HG03442 (cell line): ENCODE results near the gene MET.

Experiments used
- ATAC-seq: cut with Tn5 transposase; IDR thresholded peaks from one replicate; pipeline ENCODE4 v1.9.1; 2021; ENCODE audit warnings: mild to moderate bottlenecking, moderate library complexity; ENCODE audit not compliant: unreplicated experiment

The MET gene

DNA sequence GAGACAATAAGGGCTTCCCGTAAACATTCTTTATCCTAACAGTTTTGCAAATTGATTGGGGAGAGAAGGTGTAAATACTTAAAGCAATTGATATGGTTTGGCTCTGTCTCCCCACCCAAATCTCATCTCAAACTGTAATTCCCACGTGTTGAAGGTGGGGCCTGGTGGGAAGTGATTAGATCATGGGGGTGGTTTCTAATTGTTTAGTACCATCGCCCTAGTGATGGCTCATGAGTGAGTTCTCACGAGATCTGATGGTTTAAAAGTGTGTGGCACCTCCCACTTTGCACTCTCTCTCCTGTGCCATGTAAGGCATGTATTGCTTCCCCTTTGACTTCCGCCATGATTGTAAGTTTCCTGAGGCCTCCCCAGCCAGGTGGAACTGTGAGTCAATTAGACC lies 168.3 kb downstream of the MET start:
- no peak for ATAC-seq

DNA sequence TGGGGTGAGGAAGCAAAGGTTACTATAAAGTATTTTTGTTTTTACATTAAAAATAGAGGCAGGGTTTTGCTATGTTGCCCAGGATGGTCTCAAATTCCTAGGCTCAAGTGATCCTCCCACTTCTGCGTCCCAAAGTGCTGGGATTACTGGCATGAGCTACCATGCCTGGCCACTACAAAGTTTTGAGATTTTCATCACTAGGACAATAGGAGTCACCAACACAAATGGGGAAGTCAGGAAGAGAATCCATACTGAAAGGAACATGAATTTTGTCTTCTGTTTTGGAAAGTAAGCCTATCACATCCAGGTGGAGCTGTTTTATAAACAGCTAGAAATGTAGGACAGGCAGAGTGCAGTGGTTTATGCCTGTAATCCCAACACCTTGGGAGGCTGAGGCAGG lies 170.4 kb downstream of the MET start:
- ATAC-seq, result no peak

DNA sequence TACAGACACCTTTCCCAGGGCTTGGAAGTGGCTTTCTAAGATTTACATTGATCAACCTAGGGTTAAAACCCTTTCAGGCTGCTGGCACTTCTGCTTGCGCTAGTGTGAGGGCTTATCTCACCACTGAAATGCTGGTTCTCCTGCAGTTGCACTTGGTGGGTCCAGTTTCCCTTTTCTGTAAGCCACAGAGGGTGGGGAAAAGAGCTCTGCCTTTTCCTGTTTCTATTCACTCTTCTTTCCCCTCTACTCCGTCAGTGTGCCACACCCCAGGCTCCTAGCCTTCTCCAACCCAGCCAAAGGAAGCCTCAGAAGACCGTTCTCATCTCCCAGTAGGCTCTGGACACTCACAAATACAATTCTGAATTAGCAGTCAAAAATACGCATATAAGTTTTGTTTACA lies 171.4 kb downstream of the MET start:
- ATAC-seq, result no peak
